Forelimb muscle (tissue), 1 donor: ENCODE results near the gene TMEM234. TPM values are rescaled to one million over a fixed set of nuclear protein-coding genes. Genes with fewer than 3 reads are reported as not detected.
"Not testable (repeated sequence)": the region's sequence is repeated elsewhere in the genome, so short reads cannot be mapped to it uniquely, and the experiment has no call there.

Source experiments
- DNase-seq: peaks from one replicate; pipeline ENCODE4 v3.0.0-alpha.2; 2013; ENCODE audit warnings: low read depth
- polyA plus RNA-seq: library from polyadenylated mRNA; unstranded; fragments of 120-200 nt; gene quantifications from one replicate; pipeline ENCODE4 v1.2.1, GENCODE V29; 2013; ENCODE audit not compliant: insufficient read length

TMEM234 gene
- polyA plus RNA-seq = 7.3 TPM

DNA sequence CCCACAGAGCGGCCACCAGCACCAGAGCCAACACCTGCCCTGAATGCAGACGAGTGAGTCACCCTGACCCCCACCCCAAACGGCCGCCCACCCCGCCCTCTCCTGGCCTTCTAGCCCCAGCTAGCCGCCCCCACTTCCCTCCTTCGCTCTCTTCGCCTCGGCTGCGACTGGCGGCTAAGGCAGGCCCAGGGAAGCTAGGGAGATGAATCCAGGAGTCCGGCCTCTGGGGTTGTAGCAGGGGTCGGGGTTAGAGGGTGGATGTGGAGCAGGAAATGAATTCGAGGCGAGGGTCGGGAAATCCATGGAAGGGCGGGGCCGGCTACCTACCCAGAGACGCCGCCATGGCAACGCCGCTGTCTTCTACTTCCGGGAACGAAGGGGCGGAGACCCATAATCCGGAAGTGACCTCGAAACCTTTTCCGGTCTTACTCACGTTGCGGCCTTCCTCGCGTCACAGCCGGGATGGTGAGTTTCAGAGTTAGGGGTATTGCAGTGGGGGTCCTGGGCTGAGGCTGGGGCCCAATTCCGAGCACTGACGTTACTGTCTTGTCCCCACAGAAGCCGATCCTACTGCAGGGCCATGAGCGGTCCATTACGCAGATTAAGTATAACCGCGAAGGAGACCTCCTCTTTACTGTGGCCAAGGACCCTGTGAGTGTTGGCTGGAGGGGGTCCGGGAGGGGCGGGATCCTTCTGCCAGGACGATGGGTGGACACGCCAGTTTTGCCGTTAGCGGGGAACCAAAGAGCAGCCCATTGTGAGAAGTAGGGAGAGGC lies at the start of gene TMEM234, which contains the start of gene EIF3I:
TSS of gene TMEM234 (minus strand) at position 374 of the 776 bp plus-strand sequence. CDS start at position 343, 31 bp downstream.
TSS of gene EIF3I (plus strand) at position 428 of the 776 bp plus-strand sequence. CDS start at position 463, 35 bp downstream.
- peak; percentile 89 for DNase-seq

GRCh38 chr1:32269744-32270143 lies 47.6 kb upstream of the TMEM234 start:
- no peak for DNase-seq

DNA sequence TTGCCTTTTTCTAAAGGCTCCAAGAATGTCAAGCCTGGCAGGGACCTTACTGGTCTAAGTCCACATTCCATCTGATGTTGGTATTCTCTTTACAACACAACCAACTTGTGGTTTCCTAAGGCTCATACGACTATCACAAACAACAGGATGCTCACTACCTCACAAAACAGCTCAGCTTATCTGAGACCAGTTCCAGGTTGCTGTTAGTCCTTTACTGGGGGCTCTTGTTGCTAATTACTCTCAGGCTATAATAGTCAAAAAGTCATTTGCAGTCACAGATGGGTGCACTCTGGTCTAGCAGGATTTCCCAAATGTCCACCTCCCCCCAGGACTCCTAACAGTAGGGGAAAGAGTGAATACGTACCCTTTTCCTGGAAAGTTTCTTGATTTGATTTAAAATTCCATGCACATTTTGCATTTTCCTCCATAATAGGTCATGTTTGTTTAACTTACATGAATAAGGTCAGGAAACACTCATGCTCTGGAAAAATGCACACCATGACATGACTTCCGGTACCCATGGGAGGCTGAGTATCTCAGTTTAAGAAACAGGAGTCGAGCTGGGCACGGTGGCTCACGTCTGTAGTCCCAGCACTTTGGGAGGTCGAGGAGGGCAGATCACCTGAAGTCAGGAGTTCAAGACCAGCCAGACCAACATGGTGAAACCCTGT lies 44.9 kb upstream of the TMEM234 start:
- DNase-seq = no peak

GRCh38 chr1:32265846-32266245 lies 43.7 kb upstream of the TMEM234 start:
- no peak for DNase-seq

GRCh38 chr1:32263744-32264143 lies 41.6 kb upstream of the TMEM234 start:
- DNase-seq = no peak

- DNase-seq = not testable (repeated sequence)
Observed at GRCh38 chr1:32263236-32263593, 41.1 kb upstream of the TMEM234 start.

- DNase-seq = no peak
Observed at GRCh38 chr1:32257227-32257508, 35.0 kb upstream of the TMEM234 start.

- no peak for DNase-seq
Observed at GRCh38 chr1:32256473-32257226, 34.5 kb upstream of the TMEM234 start.

DNA sequence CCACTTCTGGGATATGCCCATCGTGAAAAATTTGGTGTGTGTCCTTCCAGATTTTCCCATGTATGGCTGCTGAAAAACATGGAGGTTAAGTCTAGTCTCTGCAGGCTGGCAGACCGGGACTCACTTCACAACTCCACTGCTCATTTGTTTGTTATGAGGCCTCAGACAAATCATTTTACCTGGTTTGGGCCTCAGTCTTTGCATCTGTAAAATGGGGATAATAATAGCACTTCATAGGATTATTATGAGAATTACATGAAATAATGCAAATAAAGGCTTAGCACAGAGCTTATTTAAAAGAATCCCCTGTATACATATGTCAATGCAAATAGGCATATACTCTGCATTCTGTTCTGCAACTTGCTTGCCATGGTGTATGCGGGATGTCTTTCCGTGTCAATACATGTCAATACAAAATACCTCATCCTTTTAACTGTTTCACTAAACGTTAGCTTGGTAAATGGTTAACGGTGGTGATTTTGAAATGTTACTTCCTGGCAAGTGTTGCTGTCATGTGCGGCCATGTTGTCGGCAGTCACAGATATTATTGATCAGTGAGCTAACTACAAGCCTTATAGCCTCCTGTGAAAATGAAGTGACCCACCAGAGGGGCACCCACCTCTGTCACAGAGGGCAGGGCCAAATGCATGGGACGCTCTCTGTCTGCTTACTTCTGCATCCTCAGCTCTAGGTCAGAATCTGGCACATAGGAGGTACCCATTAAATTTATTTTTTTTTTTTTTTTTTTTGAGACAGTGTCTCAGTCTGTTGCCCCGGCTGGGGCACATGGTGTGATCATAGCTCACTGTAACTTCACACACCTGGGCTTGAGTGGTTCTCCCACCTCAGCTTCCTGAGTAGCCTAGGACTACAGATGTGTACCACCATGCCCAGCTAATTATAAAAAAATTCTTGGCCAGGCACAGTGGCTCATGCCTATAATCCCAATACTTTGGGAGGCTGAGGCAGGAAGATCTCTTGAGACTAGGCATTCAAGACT lies 33.2 kb upstream of the TMEM234 start:
- no peak for DNase-seq

- no peak for DNase-seq
Observed at GRCh38 chr1:32250893-32251716, 29.0 kb upstream of the TMEM234 start, which contains the start of gene LCK. TSS of gene LCK (plus strand) at chr1:32251265. CDS start at chr1:32274330, 23,065 bp downstream.

DNA sequence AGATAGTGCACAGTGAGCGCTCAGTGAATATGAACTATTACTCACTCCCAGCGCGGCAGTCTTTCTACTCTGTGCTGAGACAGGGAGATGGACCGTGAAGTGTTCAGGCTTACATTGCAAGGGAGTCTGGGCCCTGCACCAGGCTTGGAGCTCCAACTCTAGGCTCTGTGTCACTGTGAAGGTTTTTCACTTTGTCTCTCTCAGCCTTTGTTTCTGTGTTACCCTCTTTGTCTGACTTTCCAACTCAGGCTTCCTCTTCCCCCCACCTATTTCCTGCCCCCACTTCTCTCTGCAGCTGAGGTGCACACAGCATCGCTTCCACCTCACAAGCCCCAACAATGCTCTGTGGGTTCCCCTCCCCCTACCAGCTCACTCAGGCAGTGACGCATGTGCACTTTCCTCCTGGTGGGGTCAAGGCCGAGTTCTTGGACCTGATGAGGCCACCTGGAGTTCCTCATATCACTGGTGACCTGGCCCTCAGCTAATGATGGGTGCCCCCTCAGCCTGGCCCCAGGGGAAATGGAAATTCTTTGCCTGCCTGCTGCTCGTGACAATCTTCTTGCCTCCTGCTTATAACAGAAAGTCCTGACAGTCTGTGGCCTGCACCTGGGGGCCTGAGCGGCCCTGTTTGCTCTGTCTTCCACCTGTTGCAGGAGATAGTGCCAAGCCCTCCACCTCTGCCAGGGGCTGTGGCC lies 27.8 kb upstream of the TMEM234 start:
- no peak for DNase-seq

GRCh38 chr1:32247983-32248889 lies 26.1 kb upstream of the TMEM234 start:
- DNase-seq = no peak

GRCh38 chr1:32247452-32247851 lies 25.3 kb upstream of the TMEM234 start:
- DNase-seq = no peak

GRCh38 chr1:32246888-32247273 lies 24.7 kb upstream of the TMEM234 start, which contains the start of gene FAM167B:
TSS of gene FAM167B (plus strand) at chr1:32247222. CDS start at chr1:32247422, 200 bp downstream.
- no peak for DNase-seq

- DNase-seq = no peak
Observed at GRCh38 chr1:32242341-32242851, 20.2 kb upstream of the TMEM234 start.

DNA sequence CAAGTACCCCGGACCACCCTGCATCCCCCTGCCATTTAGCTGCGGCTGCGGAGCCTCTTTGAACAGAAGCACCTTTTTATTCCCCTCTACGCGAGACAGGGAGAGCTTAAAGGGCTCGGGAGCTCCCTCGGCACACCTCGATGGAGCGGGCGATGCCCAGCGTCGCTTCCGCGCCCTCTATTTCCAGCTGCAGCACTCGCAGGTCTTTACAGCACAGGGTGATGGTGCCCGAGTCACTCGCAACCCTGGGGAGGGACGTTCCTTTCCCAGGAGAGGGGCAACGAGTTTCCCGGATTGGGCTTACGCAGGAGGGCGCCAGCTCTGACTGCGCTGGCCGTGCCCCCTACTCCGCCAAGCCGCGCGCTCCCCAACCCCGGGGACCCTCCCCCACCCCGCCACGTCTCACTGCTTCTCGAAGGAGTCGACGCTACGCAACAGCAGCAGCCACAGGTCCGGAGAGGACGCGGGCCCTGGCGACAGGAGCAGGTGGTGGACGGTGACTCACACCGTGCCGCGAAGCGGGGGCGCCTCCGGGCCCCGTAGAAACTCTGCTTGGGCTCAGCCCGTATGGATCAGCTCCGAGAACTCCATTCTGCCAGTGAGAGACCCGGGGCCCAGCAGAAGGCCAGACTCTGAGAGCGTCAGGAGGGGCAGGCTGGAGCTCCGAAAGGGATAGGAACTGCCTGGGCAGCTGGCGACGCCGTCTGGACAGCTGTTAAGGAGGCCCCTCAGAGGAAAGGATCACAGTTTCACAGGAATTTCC lies 19.0 kb upstream of the TMEM234 start:
- DNase-seq = no peak

GRCh38 chr1:32240140-32240951 lies 18.2 kb upstream of the TMEM234 start:
- DNase-seq = no peak
